Endothelial cell of umbilical vein (primary cell): Measurements from ENCODE around the gene KIF21B. TPM values are rescaled to one million over a fixed set of nuclear protein-coding genes. Genes with fewer than 3 reads are reported as not detected.

Source experiments
- BruUV-seq: library from RNA; stranded (reverse); fragments of 400-500 nt; replicated peaks from 2 replicates; lab custom pipeline; 2021; lab: Mats Ljungman, UMichigan
- CTCF ChIA-PET: fragments of 300-600, 350-600 bp; sonication (Branson Sonifier 250); formaldehyde crosslinking; loops from one replicate; lab custom pipeline; 2021; ENCODE audit warnings: antibody characterized with exemption, inconsistent platforms; lab: Charles Lee
- POLR2A ChIA-PET: fragments of 300-600, 350-600 bp; sonication (Branson Sonifier 250); formaldehyde crosslinking; loops from one replicate; lab custom pipeline; 2021; ENCODE audit warnings: antibody characterized with exemption, inconsistent platforms; lab: Charles Lee
- DNase-seq: peaks from one replicate; pipeline ENCODE4 v3.0.0-alpha.2; 2011; ENCODE audit warnings: low read depth, low spot score
- FAIRE-seq: peaks from 2 replicates; lab custom pipeline; 2011; peaks lifted over from hg19 to GRCh38; lab: Jason Lieb, UNC
- H2AFZ ChIP-seq: 2 replicates; pipeline ENCODE4 v1.6.0; 2012; ENCODE audit warnings: low read depth, low read length, control low read depth, inconsistent platforms
- H3K27ac ChIP-seq: 2 replicates; pipeline ENCODE4 v1.5.1; 2011; ENCODE audit warnings: low read depth, mild to moderate bottlenecking, control low read depth, low read length, moderate library complexity; ENCODE audit not compliant: insufficient read depth
- H3K27me3 ChIP-seq, 2 experiments: 2 replicates each; pipeline versions ENCODE4 v1.6.0 to v1.6.1; 2011; ENCODE audit warnings: low read length in 2 of 2, mixed read lengths in 1 of 2; ENCODE audit not compliant: control insufficient read depth in 2 of 2, insufficient read depth in 2 of 2
- H3K36me3 ChIP-seq, 2 experiments: 2 replicates in 1 of 2; 3 replicates in 1 of 2; pipeline ENCODE4 v1.5.1; 2011; ENCODE audit warnings: low read length in 2 of 2, mild to moderate bottlenecking in 1 of 2, moderate library complexity in 1 of 2; ENCODE audit not compliant: control insufficient read depth in 2 of 2, insufficient read depth in 2 of 2; ENCODE audit errors: extremely low read depth in 1 of 2
- H3K4me1 ChIP-seq: 3 replicates; pipeline ENCODE4 v1.5.1; 2011; ENCODE audit warnings: mild to moderate bottlenecking, low read length; ENCODE audit not compliant: control insufficient read depth, insufficient read depth; ENCODE audit errors: extremely low read depth
- H3K4me2 ChIP-seq: 2 replicates; pipeline ENCODE4 v1.6.1; 2011; ENCODE audit warnings: low read length, control low read depth, mixed read lengths; ENCODE audit not compliant: insufficient read depth
- H3K4me3 ChIP-seq, 3 experiments: fragments of 200-600 bp in 1 of 3; sonication (generic), shearing (Covaris generic) in 1 of 3; replicated peaks in 1 of 3; 2 replicates each; pipeline ENCODE4 v1.5.1; 2011 to 2016; ENCODE audit warnings: control low read depth in 3 of 3, low read length in 3 of 3, mild to moderate bottlenecking in 2 of 3, inconsistent platforms in 1 of 3, low read depth in 1 of 3, moderate library complexity in 1 of 3; ENCODE audit not compliant: insufficient read depth in 1 of 3
- H3K79me2 ChIP-seq: 2 replicates; pipeline ENCODE4 v1.6.0; 2012; ENCODE audit warnings: low read length, inconsistent platforms; ENCODE audit not compliant: control insufficient read depth, insufficient read depth
- H3K9ac ChIP-seq: replicated peaks from 2 replicates; pipeline ENCODE3; 2011; ENCODE audit warnings: low read length, control low read depth; ENCODE audit not compliant: insufficient read depth; ENCODE audit errors: extremely low read depth
- H3K9me1 ChIP-seq: replicated peaks from 3 replicates; pipeline ENCODE4 v1.6.0; 2011; ENCODE audit warnings: mild to moderate bottlenecking, low read length; ENCODE audit not compliant: control insufficient read depth, insufficient read depth; ENCODE audit errors: extremely low read depth
- H3K9me3 ChIP-seq: replicated peaks from 2 replicates; pipeline ENCODE4 v1.5.1; 2012; ENCODE audit warnings: low read length, inconsistent platforms; ENCODE audit not compliant: control insufficient read depth, insufficient read depth
- H4K20me1 ChIP-seq: replicated peaks from 2 replicates; pipeline ENCODE3; 2011; ENCODE audit warnings: mild to moderate bottlenecking, low read length; ENCODE audit not compliant: control insufficient read depth, insufficient read depth; ENCODE audit errors: extremely low read depth
- FOS ChIP-seq: IDR thresholded peaks from 2 replicates; pipeline ENCODE4 v1.6.1; 2011; ENCODE audit warnings: mild to moderate bottlenecking, low read length, moderate library complexity, borderline replicate concordance; ENCODE audit not compliant: insufficient read depth
- POLR2A ChIP-seq: IDR thresholded peaks from 2 replicates; pipeline ENCODE4 v1.6.1; 2012; ENCODE audit warnings: low read depth, mild to moderate bottlenecking, control low read depth, low read length
- dilution Hi-C: fragments of 300-500 bp; cut with MboI; formaldehyde crosslinking; loops from one replicate; pipeline ENCODE4 v1.15.0; 2019; ENCODE audit warnings: low sequenced_read_pairs; ENCODE audit not compliant: extremely low pct_ligation_motif_present
- intact Hi-C: fragments of 100-400 bp; cut with micrococcal nuclease; formaldehyde crosslinking; loops from one replicate; pipeline ENCODE4 v1.10.0; 2022
- polyA plus RNA-seq, 4 experiments: library from polyadenylated mRNA; depleted of rRNA in 3 of 4; stranded (reverse) in 3 of 4; unstranded in 1 of 4; fragments of >200 nt; gene quantifications; 2 replicates each; pipeline versions ENCODE4 v1.2.1 to v1.2.3, GENCODE V29; 2011 to 2012; ENCODE audit warnings: missing spikeins in 1 of 4
- total RNA-seq: library from RNA; stranded (reverse); gene quantifications from 2 replicates; pipeline ENCODE4 v1.2.3, GENCODE V29; 2021
- TF ChIP-seq, protein P1 (sequence below), 2 donors: IDR thresholded peaks; 1 replicate in 1 of 2; 2 replicates in 1 of 2; pipeline ENCODE4 v1.5.1; 2011; ENCODE audit warnings: low read length in 2 of 2, mild to moderate bottlenecking in 2 of 2, moderate library complexity in 2 of 2, control low read depth in 1 of 2, inconsistent platforms in 1 of 2, low read depth in 1 of 2; ENCODE audit not compliant: insufficient read depth in 1 of 2; ENCODE audit errors: extremely low read depth in 1 of 2

The KIF21B gene
- total and polyA plus RNA-seq, 2 donors (not counting 3 experiments of a cell fraction or from before 2014, with no cell fraction given) = 1.9 to 4.4 TPM

DNA sequence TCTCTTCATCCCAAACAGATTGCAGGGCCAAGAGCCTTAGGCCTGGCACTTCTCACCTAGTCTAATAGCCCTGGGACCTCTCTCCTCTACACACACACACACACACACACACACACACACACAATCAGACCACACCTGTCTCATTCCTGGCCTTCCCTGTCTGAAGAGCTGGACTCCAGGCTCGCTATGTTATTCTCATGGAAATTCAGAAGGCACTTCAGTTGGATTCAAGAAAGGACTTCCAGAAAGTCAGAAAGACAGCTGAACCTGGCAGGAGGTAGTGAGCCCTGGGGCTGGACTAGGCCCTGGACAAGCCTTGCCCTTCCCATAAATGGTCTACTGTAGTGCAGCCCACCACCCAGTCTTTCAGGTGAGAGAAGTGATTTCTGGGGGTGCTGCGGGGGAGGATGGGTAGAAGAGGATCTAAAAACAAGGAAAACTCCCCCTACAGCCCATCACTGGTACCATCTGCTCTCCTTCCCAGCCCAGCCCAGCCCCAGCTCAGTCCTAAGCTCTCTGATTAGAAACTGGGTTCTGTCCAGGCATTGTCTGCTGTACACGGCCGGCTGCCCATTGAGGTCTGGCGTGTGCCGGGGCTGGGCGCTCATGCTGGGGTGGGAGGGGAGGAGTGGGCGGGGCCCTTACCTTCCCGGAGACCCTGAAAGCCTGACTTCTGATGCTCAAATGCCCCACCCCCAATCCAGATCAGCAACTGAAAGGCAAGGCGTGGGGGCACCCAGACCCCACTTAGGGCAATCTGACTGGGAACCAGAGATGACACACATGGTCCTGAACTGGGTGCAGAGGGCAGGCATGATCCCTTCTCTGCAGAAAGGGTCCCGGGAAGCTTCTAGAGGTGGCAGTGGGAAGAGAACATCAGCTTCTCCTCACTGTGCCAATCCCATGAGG, 2.5 kb downstream of the KIF21B start:
- no peak overlapping the region for H3K9ac ChIP-seq
- DNase-seq (no peak), FAIRE-seq (no peak)
- no peaks in the 10 kb centered on the region for H3K27me3 ChIP-seq
- no peak overlapping the region for H3K4me2 ChIP-seq
- TF ChIP-seq POLR2A = no peak
- TF ChIP-seq, protein P1, sequence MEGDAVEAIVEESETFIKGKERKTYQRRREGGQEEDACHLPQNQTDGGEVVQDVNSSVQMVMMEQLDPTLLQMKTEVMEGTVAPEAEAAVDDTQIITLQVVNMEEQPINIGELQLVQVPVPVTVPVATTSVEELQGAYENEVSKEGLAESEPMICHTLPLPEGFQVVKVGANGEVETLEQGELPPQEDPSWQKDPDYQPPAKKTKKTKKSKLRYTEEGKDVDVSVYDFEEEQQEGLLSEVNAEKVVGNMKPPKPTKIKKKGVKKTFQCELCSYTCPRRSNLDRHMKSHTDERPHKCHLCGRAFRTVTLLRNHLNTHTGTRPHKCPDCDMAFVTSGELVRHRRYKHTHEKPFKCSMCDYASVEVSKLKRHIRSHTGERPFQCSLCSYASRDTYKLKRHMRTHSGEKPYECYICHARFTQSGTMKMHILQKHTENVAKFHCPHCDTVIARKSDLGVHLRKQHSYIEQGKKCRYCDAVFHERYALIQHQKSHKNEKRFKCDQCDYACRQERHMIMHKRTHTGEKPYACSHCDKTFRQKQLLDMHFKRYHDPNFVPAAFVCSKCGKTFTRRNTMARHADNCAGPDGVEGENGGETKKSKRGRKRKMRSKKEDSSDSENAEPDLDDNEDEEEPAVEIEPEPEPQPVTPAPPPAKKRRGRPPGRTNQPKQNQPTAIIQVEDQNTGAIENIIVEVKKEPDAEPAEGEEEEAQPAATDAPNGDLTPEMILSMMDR (IDR thresholded peaks at IDR 0.05; ENCODE audit: extremely low read depth in 1 of 2, insufficient read depth in 1 of 2, low read depth in 1 of 2, low read length in 2 of 2) = peak in 1 of 2 donors; percentile 30
- TF ChIP-seq FOS = no peak
- dilution Hi-C loops = no loop called here
- no TSS peak for BruUV-seq
- H3K4me1 ChIP-seq = peaks cover 23% of the 10 kb centered on the region
- H3K79me2 ChIP-seq = no peaks in the 10 kb centered on the region
- no peaks in the 10 kb centered on the region for H4K20me1 ChIP-seq
- intact Hi-C loops = no loop called here
- H3K9me3 ChIP-seq = no peaks in the 10 kb centered on the region
- H3K27ac ChIP-seq = no peak overlapping the region
- H3K4me3 ChIP-seq = no peak overlapping the region
- H2AFZ ChIP-seq = no peak overlapping the region
- CTCF ChIA-PET = interaction anchor here (0.8 to 7.0 kb wide), 10 partner anchors 10 to 462 kb away, joined by 3 to 94 read pairs (median 5); no protein-coding TSS in a partner anchor
- no peaks in the 10 kb centered on the region for H3K36me3 ChIP-seq
- H3K9me1 ChIP-seq = no peaks in the 10 kb centered on the region
- POLR2A ChIA-PET = no interaction called here
